Stimulated activated CD4-positive, alpha-beta T cell treated with anti-CD3 and anti-CD28 coated beads, Interleukin-2, amount 100 ng/mL, for 48 hours (primary cell): Measurements from ENCODE around the gene ABCD2.
"Not testable (repeated sequence)": the region's sequence is repeated elsewhere in the genome, so short reads cannot be mapped to it uniquely, and the experiment has no call there.

ENCODE experiments used
- DNase-seq, 2 donors: peaks; one replicate each; pipeline ENCODE4 v3.0.0-alpha.2; 2020

Gene ABCD2

DNA sequence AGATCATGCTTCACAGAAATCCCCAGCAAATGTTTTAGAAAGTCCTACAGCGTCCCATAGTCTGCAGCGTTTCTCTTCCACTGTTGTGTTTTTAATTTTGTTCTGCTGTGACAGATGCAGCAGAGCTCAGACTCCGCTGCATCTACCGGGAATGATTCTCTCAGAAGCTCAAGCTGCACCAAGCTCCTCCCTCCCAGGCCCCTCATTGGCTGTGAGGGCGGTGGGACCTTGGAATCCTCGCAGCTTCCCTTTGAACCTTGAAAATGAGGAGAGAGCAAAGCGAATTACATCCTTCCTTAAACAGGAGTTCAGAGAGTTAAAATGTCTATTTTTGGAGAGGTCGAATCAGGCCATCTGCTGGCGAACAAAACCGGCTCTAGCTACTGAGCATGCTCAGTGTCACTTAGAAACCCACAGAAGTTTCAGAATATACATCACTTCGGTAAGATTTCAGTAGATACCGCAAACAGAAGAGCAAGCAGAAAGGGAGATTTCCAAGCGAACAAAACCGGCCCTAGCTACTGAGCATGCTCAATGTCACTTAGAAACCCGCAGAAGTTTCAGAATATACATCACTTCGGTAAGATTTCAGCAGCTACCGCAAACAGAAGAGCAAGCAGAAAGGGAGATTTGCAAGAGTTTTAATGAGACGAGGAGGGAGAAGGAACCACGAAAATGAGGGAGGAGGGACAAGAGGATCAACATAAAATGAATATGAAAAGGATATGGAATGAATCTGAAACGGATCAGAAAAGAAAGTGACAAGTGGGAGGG, at the start of gene ABCD2:
Gene ABCD2 (minus strand): TSS at position 144 of the 774 bp plus-strand sequence. CDS start 188 bp downstream, outside the sequence.
- DNase-seq: peak; percentile 41 to 55

DNA sequence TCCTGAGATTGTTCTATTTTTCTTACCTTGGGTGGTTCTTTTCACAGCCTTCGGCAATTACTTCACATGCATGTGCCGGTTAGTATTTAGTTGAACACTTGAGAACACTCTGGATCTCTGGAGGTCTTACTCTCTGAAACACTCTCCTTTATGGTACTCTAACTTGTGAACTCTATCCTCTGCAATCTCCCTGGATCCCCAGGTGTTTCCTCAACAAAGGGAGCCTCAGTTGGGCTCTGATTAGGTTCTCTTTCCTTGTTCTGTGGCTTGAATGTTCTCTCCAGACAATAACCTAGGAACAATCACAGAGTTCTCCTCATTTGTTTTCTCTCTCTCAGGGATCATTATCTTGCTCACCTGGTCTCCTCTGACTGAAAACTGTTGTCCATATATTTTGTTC, 40.5 kb upstream of the ABCD2 start:
- DNase-seq: no peak

DNA sequence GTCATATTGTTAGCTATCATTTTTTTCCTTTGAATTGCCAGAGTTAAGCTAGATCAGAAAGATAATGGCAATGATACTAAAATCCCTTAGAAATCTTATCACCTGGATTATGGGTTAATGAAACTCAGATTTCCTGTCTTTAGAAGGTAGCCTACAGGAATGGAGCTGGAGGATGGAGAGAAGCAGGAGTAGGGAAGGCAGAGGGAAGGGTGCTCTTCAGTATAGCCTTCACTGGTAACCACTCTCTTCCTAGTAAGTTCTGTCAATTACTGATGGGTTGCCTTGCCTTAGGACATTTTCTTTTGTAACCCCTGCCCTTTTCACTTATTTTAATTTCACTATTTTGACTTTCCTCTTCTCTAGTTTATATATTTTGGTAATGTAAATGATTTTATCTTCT, 27.8 kb upstream of the ABCD2 start:
- no peak for DNase-seq

DNA sequence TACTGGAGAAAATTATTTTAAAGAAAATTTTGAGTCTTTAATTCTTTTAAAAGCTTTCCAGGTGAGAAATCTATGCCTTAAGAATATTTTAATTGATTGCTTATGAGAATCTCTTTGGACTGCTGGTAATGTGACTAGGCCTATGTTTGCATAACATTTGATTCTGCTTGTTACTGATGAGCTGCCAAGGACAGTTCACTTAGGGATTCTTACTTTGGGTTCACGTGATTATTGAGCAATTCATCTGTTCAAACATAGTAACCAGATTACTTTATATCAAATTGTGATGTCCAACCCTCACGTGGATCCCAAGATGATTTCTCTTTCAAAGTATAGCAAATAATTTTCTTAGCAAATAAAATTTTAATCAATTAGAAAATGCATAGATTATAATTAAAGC, 27.4 kb upstream of the ABCD2 start:
- no peak for DNase-seq

DNA sequence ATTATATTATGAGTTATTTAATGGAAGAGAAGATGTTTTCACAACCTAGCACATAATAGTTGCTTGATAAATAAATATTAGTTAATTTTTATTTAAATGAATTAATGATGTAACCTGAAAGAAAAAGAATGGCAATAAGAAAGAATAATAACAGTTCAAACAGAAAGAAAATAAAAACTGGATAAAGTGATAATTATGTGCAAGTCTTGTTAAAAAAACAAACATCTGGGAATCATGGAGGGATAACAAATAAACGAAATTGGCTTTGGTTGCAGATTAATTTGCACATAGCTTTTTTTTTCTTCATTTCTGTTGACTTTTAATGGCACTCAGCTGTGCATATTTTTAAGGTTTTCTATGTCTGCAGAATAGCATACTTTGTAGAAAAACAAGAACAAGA, 23.4 kb upstream of the ABCD2 start:
- DNase-seq: no peak

DNA sequence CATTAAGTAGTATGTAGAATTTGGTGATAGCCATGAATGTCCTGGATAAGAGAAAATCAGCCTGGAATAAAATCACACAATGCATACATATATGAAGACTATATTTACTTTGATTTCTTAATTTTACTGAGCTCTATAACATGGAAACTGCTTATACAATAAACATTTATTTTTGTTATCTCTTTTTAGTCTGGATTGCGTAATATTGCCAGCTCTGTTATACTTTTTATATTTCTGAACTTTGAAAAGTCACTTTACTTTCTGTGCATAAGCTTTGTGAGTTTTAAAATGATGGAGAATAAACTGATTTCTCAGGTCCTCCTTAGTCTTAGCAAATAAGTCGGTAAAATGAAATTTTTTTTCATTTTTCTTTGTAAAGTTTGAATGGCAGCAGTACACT, 19.2 kb upstream of the ABCD2 start:
- no peak for DNase-seq

DNA sequence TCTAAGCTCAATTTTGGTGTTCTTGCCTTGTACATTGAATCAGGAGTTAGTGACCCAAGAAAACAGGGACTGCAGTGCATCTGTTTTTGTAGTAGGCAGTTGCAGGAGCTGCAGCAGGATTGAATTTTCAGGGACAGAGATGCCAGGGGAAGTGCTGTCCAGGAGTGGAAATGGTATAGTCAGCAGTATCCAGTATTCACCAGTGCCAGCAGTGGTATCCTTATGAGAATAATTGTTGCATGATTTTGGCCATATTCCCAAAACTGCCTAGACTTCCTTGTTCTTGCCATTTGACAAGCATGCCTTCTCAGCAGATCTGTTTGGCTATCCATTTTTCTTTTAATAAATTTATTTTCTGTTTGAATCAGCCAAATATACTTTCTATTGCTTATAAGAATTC, 18.6 kb upstream of the ABCD2 start:
- DNase-seq: no peak

DNA sequence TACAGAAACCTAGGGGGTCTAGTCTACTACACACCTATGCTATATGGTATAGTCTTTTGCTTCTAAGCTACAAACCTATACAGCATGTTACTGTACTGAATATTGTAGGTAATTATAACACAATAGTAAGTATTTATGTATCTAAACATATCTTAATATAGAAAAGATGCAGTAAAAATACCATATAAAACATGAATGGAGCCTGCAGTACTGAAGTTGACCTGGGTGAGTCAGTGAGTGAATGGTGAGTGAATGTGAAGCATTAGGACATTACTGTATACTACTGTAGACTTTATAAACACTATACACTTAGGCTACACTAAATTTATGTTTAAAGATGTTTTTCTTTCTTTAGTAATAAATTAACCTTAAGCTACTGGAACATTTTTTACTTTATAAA, 13.1 kb upstream of the ABCD2 start:
- DNase-seq: no peak

DNA sequence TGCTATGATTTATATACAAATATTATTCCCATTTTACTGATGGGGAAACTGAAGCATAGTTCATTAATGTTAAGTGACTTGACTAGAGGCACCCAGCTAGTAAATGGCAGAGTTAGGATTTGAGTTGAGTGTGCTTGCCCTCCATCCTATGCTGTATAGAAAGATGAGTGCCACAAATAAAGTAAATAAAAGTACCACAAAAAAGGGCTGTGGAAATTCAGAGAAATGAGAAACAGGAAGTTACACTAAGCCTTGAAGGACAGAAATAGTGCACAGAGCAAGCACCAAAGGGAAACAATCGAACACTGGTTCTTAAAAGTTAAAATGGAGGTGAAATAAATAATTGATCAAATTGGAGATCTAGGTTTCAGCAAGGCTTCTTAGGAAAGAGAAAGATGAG, 9.2 kb upstream of the ABCD2 start:
- DNase-seq: no peak

DNA sequence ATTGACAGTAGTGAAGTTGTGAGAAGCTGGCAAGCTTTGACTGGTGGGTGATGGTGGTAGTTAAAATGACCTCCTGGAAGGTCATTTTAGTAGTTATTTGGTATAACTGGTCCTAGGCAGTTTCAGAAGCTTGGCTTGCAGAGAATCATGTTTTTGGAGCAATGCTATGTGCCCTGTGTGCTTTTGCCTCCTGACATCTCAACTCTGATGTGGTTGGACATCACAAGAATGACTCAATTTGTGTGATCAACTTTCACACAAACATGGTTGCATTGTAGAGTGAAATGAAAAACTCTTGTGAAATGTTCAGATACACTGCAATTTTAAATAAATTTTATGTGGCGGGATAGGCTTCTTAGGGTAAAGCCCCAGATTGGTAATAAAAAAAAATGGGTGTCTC, 8.3 kb upstream of the ABCD2 start:
- DNase-seq: no peak

DNA sequence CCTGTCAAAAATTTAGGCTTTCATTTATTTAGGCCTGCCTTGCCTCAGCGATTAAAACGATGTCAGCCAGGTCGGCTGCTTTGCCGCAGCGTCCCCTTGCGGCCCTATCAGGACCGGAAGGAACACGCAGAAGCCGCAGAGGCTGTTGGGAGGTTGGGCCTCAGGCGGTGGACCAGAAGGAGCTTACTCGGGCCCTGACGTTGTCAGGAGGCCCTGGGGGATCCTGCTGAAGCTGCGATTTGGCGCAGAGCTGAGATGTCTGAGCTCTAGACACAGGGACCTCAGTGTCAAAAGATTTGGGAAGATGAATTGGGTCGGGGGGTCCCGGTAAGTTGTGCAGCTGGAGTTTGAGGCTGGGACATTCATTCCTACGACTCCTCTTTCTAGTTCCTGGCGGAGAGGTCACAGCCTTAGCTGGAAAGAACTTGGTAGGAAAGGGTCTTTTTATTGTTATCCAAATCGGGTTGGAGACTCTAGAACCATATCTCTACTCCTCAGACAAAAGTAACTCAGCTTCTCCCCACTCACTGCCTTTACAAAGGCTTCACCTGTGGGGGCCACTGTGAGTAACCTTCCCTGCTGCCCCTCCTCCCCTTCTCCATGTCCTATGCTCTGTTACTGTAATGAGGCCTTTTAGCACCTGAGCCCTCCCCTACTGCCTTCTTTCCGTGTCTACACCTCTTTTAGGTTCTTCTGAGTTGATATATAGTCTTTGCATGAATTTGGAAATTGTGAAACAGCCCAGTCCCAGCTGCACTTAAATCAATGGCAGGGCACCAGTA, 6.6 kb upstream of the ABCD2 start:
- DNase-seq: no peak

DNA sequence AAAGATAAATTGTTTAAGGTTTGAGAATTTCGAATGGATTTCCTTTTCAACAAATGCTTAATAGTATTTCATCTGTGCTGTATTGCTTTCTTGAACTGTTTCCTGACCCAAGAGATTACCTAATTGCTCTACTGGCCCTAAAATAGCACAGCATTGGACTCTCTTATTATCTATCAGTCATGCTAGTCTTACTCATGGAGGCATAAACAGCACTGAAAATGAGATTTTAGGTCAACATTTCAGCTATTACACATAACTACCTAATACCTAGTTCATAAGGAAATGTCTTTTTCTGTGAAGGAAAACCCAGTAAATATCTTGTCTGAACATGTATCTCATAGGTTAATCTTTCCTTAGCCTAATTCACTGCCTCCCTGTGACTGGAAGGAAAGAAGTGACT, 4.3 kb upstream of the ABCD2 start:
- no peak for DNase-seq

DNA sequence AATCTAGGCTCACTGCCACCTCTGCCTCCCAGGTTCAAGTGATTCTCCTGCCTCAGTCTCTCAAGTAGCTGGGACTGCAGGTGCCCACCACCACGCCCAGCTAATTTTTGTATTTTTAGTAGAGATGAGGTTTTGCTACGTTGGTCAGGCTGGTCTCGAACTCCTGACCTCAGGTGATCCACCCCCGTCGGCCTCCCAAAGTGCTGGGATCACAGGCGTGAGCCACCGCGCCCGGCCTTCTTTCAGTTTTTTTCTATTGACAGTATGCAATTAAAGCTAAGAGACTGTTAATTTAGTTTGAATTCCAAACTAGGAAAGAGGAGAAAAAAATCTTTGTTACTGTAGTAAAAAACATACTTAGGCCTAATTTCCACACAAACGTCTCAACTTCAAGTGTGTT, 3.6 kb upstream of the ABCD2 start:
- DNase-seq: not testable (repeated sequence)

DNA sequence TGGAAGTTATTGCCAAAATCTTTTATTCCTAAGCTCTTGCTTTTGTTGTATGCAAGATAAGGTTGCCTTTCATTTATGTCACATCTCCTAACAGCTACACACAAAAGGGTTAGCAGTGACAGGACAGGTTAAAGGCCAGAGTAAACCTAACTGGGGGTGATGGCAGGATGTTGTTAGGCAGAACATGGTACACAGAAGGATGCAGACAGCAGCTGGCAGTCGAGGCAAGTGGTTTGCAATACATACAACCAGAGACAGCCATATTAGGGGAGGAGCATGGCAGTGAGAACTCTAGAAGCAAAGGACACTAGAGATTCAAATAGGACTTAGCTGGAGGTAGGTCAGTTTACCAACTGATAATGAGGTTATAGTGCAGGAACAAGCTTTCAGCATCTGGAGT, 2.7 kb upstream of the ABCD2 start:
- no peak for DNase-seq

DNA sequence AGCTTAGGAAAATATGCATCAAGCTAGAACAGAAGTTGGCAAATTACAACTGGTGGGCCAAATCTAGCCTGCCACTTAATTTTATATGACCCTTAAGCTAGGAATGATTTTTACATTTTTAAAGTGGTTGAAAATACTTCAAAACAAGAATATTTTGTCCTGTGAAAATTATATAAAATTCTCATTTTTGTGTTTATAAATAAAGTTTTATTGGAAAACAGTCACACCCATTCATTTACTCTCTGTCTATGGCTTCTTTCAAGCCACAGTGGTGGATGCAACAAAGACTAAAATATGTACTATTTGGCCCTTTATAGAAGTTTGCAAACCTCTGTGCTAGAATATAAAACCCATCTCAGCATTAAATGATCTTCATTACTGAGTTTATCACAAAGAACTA, 2.1 kb upstream of the ABCD2 start:
- no peak for DNase-seq

DNA sequence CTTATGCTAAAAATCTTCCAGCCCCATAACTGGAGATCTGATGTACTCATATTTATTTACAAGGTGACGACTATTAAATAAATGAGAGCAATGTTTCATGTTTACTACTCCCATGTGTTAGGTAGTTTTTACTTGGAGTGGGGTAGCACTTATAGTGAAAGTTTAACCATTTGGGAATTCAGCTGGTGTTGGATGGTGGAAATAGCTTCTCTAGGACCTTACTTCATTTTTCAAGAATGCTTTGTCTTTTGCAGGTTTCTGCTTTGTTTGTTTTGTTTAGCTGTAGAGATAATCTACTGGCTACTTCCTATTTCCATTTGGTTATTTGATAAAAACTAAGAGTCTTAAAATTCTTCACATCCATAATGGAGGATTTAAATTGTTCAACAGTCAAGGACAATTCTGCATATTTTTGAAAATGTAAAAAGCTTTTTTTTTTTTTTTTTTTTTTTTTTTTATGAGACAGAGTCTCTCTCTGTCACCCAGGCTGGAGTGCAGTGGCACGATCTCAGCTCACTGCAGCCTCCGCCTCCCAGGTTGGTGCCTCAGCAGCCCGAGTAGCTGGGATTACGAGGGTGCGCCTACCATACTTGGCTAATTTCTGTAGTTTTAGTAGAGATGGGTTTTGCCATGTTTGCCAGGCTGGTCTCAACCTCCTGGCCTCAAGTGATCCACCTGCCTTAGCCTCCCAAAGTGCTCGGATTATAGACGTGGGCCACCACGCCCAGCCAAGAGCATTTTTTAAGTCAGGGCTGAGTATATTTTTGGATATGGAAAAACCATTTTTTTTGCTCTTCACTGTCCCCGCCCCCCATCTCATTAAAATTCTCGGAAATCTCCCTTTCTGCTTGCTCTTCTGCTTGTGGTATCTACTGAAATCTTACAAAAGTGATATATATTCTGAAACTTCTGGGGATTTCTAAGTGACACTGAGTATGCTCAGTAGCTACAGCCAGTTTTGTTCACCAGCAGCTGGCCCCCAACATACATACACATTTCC, 1.4 kb upstream of the ABCD2 start:
- peak; percentile 46 to 49 for DNase-seq

DNA sequence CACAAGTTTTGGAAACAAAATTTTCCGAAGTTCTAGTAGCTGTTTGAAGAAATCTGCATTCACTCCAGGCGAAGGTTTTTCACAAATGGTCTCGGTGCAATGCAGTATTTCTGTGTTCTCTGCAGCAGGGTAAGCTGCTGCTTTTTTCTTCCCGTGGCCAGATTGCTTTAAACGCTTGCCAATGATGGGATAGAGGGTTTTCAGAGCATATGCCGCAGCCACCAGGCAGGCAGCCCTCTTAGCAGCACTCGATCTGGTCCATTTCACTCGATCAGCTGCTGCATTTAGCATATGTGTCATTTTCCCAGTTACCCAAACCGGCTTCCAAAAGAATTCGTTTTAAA, 315 bp downstream of the ABCD2 start:
- no peak for DNase-seq

DNA sequence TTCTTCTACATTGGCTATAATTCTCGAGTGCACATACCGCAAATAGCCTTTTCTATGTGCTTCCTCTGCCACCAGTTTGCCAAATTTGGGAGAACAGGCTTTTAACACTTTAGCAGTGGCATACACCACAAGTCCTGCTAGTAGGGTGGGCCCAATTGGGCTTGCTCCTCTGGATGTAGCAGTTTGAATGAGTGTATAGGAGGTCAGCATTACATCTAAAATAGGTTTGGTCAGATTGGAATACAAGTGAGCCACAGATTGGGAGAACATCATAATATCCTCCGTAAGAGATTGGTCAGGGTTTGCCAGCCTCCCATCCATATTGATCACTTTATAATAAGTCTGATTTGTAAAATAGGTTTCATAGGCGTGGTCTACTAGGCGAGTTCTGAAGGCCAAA, 902 bp downstream of the ABCD2 start:
- no peak for DNase-seq

DNA sequence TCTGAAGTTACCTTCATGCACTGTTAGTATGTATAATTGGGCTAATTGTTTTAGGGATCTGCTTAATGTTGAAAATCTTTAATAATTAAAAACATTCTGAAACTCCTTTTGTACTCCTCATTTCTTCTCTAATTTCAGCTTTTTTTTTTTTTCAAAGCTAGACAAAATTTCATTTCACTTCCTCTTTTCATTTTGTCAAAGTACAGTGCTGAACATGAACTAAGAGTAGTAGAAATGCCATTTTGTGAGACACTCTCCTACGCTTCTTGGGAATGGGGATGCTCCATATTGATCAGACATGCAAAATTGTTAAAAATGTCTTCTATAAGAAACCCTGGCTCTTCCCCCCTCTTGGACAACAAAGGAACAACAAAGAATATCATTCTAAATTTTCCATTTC, 1.7 kb downstream of the ABCD2 start:
- no peak for DNase-seq

DNA sequence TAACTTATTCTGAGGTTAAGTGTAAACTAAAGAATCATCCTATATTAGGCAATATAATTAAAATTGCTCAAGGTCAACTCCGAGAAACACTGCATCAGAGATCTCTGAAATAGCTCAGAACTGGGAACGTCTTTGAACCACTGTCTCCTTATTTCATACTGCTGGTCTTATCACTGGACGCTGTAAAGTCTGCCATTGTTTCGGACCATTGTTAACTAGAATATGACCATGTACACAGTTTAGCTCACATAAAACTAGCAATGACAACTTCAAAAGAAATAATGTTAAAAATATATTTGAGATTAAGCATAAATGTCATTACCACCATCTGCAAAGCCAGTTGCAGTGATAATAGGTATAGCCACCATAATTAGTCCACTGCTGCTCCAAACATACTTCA, 2.9 kb downstream of the ABCD2 start:
- DNase-seq: no peak

DNA sequence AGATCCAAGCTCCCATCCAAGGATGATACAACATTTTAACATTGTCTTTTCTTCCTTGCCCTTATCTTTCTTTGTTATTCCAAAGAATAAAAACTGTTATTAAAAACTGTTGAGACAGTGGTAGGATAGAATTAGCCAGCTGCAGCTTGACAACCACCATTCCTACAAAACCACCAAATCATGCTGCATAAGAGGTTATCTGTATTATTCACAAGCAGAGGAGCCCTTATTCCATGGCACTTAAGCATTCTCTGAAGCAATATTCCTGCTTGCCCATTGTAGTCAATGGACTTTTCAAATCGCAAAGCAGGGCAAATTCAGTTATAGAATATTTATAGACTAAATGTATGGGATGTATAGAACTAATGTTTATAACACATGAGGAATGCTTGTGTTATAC, 3.4 kb downstream of the ABCD2 start:
- DNase-seq: no peak

DNA sequence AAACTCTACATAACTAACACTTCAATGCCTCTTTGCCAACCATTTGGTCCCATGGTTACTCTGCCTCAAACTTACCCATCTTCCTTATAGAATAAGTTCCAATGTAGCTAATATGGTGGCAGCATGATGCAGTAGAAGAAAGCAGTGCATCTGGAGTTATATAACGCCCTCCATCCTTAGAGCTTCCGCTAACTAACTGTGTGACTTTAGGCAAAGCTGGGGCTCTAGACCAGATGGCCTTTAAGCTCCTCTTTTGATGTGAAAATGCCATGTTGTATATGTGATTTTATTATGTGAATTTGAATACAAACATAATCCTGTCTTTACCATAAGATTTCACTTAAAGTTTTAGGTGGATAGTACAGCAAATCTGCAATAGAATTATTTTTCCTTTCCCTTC, 6.1 kb downstream of the ABCD2 start:
- DNase-seq: no peak

DNA sequence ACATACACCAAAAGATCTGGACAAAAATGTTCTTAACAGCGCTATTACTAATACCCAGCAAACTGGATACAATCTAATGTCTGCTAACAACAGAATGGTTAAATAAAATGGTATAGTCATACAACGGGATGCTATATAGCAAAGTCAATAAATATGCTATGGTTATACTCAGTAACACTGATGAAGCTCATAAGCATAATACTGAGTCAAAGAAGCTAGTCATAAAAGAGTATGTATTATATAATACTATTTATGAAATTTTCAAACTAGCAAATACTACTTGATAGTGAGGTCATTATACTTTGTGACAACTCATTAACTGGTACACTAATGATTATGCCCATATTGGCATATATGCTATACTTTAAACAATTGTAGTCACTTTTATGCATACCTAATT, 7.4 kb downstream of the ABCD2 start:
- DNase-seq: no peak
